GM12865 (cell line): Measurements from ENCODE around the gene KIF18B.

Source experiments
- DNase-seq: peaks from one replicate; pipeline ENCODE4 v3.0.0; 2010; ENCODE audit warnings: low read depth
- H3K4me3 ChIP-seq: 2 replicates; pipeline ENCODE4 v1.5.1; 2011; ENCODE audit warnings: mild to moderate bottlenecking, low read depth, low read length, control low read depth
- CTCF ChIP-seq: IDR thresholded peaks from 2 replicates; pipeline ENCODE4 v1.5.1; 2011; ENCODE audit warnings: low read length, control low read depth, low read depth, inconsistent platforms; ENCODE audit not compliant: insufficient read depth; ENCODE audit errors: missing control alignments

Gene KIF18B

GRCh38 chr17:44947461-44948314 is at the start of gene KIF18B:
KIF18B (minus strand) TSS chr17:44947773; CDS start chr17:44936344, 11,429 bp downstream.
- peak within 1 kb of the TSS; percentile 75 for H3K4me3 ChIP-seq
- DNase-seq: peak; percentile 98
- peak; percentile 7 for TF ChIP-seq CTCF

- no peak for DNase-seq
- TF ChIP-seq CTCF: no peak
- no peak overlapping the region for H3K4me3 ChIP-seq
Measured at GRCh38 chr17:44996304-44996703, 48.7 kb upstream of the KIF18B start.

DNA sequence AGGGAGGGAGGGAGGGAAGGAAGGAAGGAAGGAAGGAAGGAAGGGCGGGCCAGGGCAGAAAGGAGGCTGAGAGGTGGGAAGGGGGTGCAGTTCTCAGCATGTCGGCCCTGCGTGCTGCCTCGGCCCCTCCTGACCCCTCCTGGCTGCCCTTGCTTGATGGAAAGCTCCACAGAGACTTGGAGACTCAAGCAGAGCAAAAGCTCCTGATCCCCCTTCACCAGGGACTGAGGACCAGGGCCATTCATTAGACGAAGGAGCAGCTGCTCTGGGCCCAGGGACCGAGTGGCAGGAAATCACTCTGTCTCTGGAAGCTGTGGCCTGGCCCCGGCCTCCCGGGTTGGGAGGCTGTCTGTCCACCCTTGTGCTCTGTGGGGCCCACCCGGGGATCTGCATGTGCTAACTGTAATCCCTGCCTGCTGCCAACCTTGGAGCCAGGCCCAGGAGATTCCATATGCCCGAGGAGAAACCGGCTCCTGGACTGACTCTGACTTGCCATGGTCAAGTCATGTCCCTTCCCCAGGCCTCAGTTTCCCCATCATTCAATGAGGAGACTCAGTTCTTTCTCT is 47.9 kb upstream of the KIF18B start:
- no peak for DNase-seq
- TF ChIP-seq CTCF: no peak
- no peak overlapping the region for H3K4me3 ChIP-seq

- TF ChIP-seq CTCF: no peak
- no peak for DNase-seq
- no peak overlapping the region for H3K4me3 ChIP-seq
Measured at GRCh38 chr17:44992242-44992939, 44.8 kb upstream of the KIF18B start.

DNA sequence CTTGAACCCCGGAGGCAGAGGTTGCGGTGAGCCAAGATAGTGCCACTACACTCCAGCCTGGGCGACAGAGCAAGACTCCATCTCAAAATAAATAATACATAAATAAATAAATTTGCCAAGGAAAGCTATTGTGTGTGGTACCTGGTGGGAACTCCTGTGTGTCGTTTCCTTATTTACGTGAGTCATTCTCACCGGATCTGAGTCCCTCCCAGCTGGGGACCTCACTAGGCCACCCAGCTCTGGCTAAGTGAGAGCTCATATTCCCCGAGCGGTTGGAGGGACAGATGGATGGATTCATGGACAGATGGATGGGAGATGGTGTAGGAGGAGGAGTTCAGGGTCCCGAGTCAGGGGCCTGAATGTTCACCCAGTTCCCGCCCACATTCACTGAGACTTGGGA is 43.4 kb upstream of the KIF18B start:
- no peak for DNase-seq
- no peak overlapping the region for H3K4me3 ChIP-seq
- no peak for TF ChIP-seq CTCF

- peak; percentile 77 for DNase-seq
- no peak overlapping the region for H3K4me3 ChIP-seq
- TF ChIP-seq CTCF: no peak
Measured at GRCh38 chr17:44989552-44990138, 42.1 kb upstream of the KIF18B start.
